ENCODE measurements around the gene WFS1.

Gene WFS1

GRCh38 chr4:6228158-6229067 is 41.2 kb upstream of the WFS1 start:
- Histone ChIP-seq H3K27me3 (ENCODE audit: control insufficient read depth in 5 of 5, insufficient read depth in 4 of 5, low read length in 5 of 5) (peaks cover 4 to 28% (median 22%) of the 10 kb centered on the region in 5 donors), H3K9ac (ENCODE audit: low read length in 5 of 5) (no peak overlapping the region), H3K9me3 (ENCODE audit: control insufficient read depth in 5 of 5, low read length in 5 of 5) (no peaks in the 10 kb centered on the region), H3K4me3 (ENCODE audit: low read depth in 1 of 5, low read length in 5 of 5) (no peak overlapping the region), H3K27ac (ENCODE audit: low read depth, low read length) (no peak overlapping the region), H3K4me1 (ENCODE audit: control insufficient read depth in 5 of 5, insufficient read depth in 5 of 5, low read length in 5 of 5) (no peaks in the 10 kb centered on the region), H3K36me3 (ENCODE audit: control insufficient read depth in 5 of 5, insufficient read depth in 5 of 5, low read length in 5 of 5) (no peaks in the 10 kb centered on the region)

GRCh38 chr4:6229095-6229494 is 40.6 kb upstream of the WFS1 start:
- Histone ChIP-seq H3K9ac (ENCODE audit: low read length in 5 of 5) (no peak overlapping the region), H3K27me3 (ENCODE audit: control insufficient read depth in 5 of 5, insufficient read depth in 4 of 5, low read length in 5 of 5) (peaks cover 4 to 28% (median 26%) of the 10 kb centered on the region in 5 donors), H3K36me3 (ENCODE audit: control insufficient read depth in 5 of 5, insufficient read depth in 5 of 5, low read length in 5 of 5) (no peaks in the 10 kb centered on the region), H3K27ac (ENCODE audit: low read depth, low read length) (no peak overlapping the region), H3K9me3 (ENCODE audit: control insufficient read depth in 5 of 5, low read length in 5 of 5) (no peaks in the 10 kb centered on the region), H3K4me3 (ENCODE audit: low read depth in 1 of 5, low read length in 5 of 5) (no peak overlapping the region), H3K4me1 (ENCODE audit: control insufficient read depth in 5 of 5, insufficient read depth in 5 of 5, low read length in 5 of 5) (no peaks in the 10 kb centered on the region)

DNA sequence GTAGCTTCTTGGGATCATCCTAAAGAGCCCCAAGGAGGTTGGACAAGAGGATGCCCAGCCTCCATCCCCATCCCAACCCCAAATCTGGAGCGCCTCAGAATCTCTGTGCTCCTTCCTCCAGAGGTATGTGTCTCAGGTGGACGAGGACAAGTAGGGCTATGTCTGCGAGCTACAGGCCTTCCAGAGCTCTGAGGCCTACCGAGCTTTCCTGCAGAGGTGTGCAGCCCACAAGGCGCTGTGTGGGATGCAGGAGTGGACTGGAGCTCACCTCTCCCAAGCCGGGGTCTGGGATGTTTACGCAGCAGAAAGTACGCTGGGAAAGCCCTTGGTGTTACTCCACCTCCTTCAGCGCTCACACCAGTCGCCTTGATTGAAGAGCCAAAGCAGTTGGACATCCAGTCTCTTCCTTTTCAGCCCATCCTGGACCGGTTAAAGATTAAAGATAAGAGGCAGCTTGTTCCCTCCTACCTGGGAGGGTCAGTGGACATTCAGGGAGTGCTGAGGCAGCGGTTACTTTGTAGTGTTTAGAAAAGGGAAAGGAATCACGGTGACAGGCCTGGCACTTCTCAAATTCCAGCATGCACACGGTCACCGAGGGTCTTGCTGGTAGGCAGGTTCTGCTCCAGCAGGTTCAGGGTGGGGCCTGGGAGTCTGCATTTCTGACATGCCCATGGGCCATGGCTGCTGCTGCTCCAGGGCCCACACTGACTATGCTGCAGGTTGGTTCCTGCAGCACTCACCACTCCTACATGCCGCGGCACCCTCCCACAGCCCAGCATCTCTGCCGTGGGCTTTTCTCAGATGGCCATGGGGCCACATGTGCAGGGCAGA is 39.8 kb upstream of the WFS1 start:
- H3K9ac ChIP-seq (ENCODE audit: low read length in 5 of 5) = no peak overlapping the region
- no peaks in the 10 kb centered on the region for H3K9me3 ChIP-seq (ENCODE audit: control insufficient read depth in 5 of 5, low read length in 5 of 5)
- no peak overlapping the region for H3K4me3 ChIP-seq (ENCODE audit: low read depth in 1 of 5, low read length in 5 of 5)
- no peak overlapping the region for H3K27ac ChIP-seq (ENCODE audit: low read depth, low read length)
- H3K4me1 ChIP-seq (ENCODE audit: control insufficient read depth in 5 of 5, insufficient read depth in 5 of 5, low read length in 5 of 5) = no peaks in the 10 kb centered on the region
- H3K27me3 ChIP-seq (ENCODE audit: control insufficient read depth in 5 of 5, insufficient read depth in 4 of 5, low read length in 5 of 5) = peaks cover 4 to 30% (median 24%) of the 10 kb centered on the region in 5 donors
- no peaks in the 10 kb centered on the region for H3K36me3 ChIP-seq (ENCODE audit: control insufficient read depth in 5 of 5, insufficient read depth in 5 of 5, low read length in 5 of 5)

GRCh38 chr4:6230502-6230785 is 39.2 kb upstream of the WFS1 start:
- H3K4me1 ChIP-seq (ENCODE audit: control insufficient read depth in 5 of 5, insufficient read depth in 5 of 5, low read length in 5 of 5) = no peaks in the 10 kb centered on the region
- H3K9me3 ChIP-seq (ENCODE audit: control insufficient read depth in 5 of 5, low read length in 5 of 5) = no peaks in the 10 kb centered on the region
- no peak overlapping the region for H3K9ac ChIP-seq (ENCODE audit: low read length in 5 of 5)
- no peak overlapping the region for H3K27ac ChIP-seq (ENCODE audit: low read depth, low read length)
- no peaks in the 10 kb centered on the region for H3K36me3 ChIP-seq (ENCODE audit: control insufficient read depth in 5 of 5, insufficient read depth in 5 of 5, low read length in 5 of 5)
- H3K4me3 ChIP-seq (ENCODE audit: low read depth in 1 of 5, low read length in 5 of 5) = no peak overlapping the region
- H3K27me3 ChIP-seq (ENCODE audit: control insufficient read depth in 5 of 5, insufficient read depth in 4 of 5, low read length in 5 of 5) = peaks cover 2 to 34% (median 27%) of the 10 kb centered on the region in 5 donors

- no peaks in the 10 kb centered on the region for H3K9me3 ChIP-seq (ENCODE audit: control insufficient read depth in 5 of 5, low read length in 5 of 5)
- peaks cover 0 to 36% (median 25%) of the 10 kb centered on the region in 5 donors for H3K27me3 ChIP-seq (ENCODE audit: control insufficient read depth in 5 of 5, insufficient read depth in 4 of 5, low read length in 5 of 5)
- H3K36me3 ChIP-seq (ENCODE audit: control insufficient read depth in 5 of 5, insufficient read depth in 5 of 5, low read length in 5 of 5) = no peaks in the 10 kb centered on the region
- H3K4me3 ChIP-seq (ENCODE audit: low read depth in 1 of 5, low read length in 5 of 5) = no peak overlapping the region
- no peak overlapping the region for H3K27ac ChIP-seq (ENCODE audit: low read depth, low read length)
- H3K4me1 ChIP-seq (ENCODE audit: control insufficient read depth in 5 of 5, insufficient read depth in 5 of 5, low read length in 5 of 5) = no peaks in the 10 kb centered on the region
- H3K9ac ChIP-seq (ENCODE audit: low read length in 5 of 5) = no peak overlapping the region
These were observed 38.6 kb upstream of the WFS1 start for GRCh38 chr4:6230827-6231662.

DNA sequence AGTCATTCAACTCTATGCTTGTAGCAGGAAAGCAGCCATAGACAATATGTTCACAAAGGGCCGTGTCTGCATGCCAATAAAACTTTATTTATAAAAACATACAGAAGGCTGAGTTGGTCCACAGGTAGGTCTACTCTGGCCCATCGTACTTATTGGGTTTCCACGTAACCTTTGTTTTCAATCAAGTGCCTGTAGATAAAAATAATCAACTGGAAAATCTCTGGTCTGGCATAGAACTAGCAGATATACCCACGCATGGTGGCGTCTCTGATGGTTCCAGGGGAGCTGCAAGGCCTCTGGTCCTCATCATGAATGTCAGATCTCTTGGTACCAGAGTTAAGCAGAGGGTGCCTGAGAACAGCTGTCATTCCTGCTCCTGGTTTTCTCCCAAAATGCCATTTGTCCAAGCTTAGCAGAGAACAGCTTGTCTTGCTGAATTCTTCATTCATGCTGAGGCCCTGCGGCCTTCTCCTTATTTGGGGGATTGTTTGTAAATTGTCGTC is 37.9 kb upstream of the WFS1 start:
- Histone ChIP-seq H3K4me1 (ENCODE audit: control insufficient read depth in 5 of 5, insufficient read depth in 5 of 5, low read length in 5 of 5) (no peaks in the 10 kb centered on the region), H3K27me3 (ENCODE audit: control insufficient read depth in 5 of 5, insufficient read depth in 4 of 5, low read length in 5 of 5) (peaks cover 0 to 37% (median 21%) of the 10 kb centered on the region in 5 donors), H3K9ac (ENCODE audit: low read length in 5 of 5) (no peak overlapping the region), H3K9me3 (ENCODE audit: control insufficient read depth in 5 of 5, low read length in 5 of 5) (no peaks in the 10 kb centered on the region), H3K36me3 (ENCODE audit: control insufficient read depth in 5 of 5, insufficient read depth in 5 of 5, low read length in 5 of 5) (no peaks in the 10 kb centered on the region), H3K4me3 (ENCODE audit: low read depth in 1 of 5, low read length in 5 of 5) (no peak overlapping the region), H3K27ac (ENCODE audit: low read depth, low read length) (no peak overlapping the region)

DNA sequence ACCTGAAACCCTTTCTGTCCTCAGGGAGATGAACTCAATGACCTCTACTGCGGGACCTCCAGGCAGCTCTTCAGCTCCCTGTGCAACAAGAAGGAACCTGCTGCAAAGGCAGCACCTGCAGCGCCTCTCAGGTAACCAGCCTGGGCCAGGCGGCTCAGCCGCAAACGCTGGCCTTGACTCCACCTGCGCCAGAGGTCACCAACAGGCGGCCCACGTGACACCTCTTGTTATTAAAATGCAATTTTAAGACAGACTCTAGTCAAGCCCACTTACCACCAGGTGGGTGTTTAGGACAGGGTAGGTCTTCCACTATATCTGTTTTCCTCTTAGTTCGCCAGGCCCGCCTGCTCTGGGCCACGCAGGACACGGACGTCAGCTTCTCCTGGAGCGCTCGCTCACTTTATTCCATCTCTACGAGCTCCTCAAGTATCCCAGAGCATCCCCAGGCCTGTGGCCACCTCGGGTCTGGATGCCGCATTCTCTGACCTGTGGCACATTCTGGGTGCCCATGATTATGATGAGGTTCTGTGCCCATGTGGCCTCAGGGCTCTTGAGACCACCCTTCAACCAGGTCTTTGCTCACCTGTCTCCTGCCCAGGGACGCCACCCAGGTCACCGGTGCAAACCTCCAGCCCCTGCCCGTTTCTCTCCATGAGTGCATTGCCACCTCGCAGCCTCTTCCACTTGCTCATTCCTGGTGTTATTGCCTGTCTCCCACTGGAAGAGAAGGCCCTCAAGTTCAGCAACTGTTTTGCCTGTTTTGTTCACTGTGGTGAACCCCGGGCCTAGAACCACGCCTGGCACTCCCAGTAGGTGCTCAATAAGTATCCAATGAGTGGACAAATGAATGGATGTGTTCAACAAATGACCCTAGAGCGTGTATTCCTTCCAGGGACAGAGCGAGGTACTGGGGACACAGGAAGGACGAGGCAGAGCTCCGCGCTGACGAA is 36.5 kb upstream of the WFS1 start:
- Histone ChIP-seq H3K4me1 (ENCODE audit: control insufficient read depth in 5 of 5, insufficient read depth in 5 of 5, low read length in 5 of 5) (no peaks in the 10 kb centered on the region), H3K4me3 (ENCODE audit: low read depth in 1 of 5, low read length in 5 of 5) (no peak overlapping the region), H3K27ac (ENCODE audit: low read depth, low read length) (no peak overlapping the region), H3K9ac (ENCODE audit: low read length in 5 of 5) (no peak overlapping the region), H3K9me3 (ENCODE audit: control insufficient read depth in 5 of 5, low read length in 5 of 5) (no peaks in the 10 kb centered on the region), H3K36me3 (ENCODE audit: control insufficient read depth in 5 of 5, insufficient read depth in 5 of 5, low read length in 5 of 5) (no peaks in the 10 kb centered on the region), H3K27me3 (ENCODE audit: control insufficient read depth in 5 of 5, insufficient read depth in 4 of 5, low read length in 5 of 5) (peaks cover 0 to 37% (median 21%) of the 10 kb centered on the region in 5 donors)

DNA sequence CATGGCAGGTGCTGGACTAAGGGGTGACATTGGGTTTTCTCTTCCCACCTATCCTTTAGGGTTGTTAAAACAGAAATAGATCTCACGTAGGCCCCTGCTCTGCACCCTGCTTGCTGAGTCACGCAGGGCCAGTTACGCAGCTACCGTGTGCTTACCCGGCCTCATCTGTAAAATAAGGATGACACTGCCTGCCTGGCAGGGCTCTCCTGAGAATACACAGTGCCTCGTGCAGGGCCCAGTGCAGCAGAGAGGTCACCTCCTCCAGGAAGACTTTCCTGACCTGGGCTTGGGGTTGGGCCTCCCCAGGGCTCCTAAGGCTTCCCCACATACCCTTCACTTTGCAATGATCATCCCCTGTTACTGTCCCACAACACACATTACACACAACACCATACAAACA is 35.7 kb upstream of the WFS1 start:
- peaks cover 0 to 37% (median 17%) of the 10 kb centered on the region in 5 donors for H3K27me3 ChIP-seq (ENCODE audit: control insufficient read depth in 5 of 5, insufficient read depth in 4 of 5, low read length in 5 of 5)
- H3K4me1 ChIP-seq (ENCODE audit: control insufficient read depth in 5 of 5, insufficient read depth in 5 of 5, low read length in 5 of 5) = no peaks in the 10 kb centered on the region
- no peaks in the 10 kb centered on the region for H3K36me3 ChIP-seq (ENCODE audit: control insufficient read depth in 5 of 5, insufficient read depth in 5 of 5, low read length in 5 of 5)
- H3K9me3 ChIP-seq (ENCODE audit: control insufficient read depth in 5 of 5, low read length in 5 of 5) = no peaks in the 10 kb centered on the region
- no peak overlapping the region for H3K4me3 ChIP-seq (ENCODE audit: low read depth in 1 of 5, low read length in 5 of 5)
- no peak overlapping the region for H3K9ac ChIP-seq (ENCODE audit: low read length in 5 of 5)
- no peak overlapping the region for H3K27ac ChIP-seq (ENCODE audit: low read depth, low read length)

GRCh38 chr4:6235012-6235411 is 34.6 kb upstream of the WFS1 start:
- no peaks in the 10 kb centered on the region for H3K4me1 ChIP-seq (ENCODE audit: control insufficient read depth in 5 of 5, insufficient read depth in 5 of 5, low read length in 5 of 5)
- H3K36me3 ChIP-seq (ENCODE audit: control insufficient read depth in 5 of 5, insufficient read depth in 5 of 5, low read length in 5 of 5) = no peaks in the 10 kb centered on the region
- no peak overlapping the region for H3K27ac ChIP-seq (ENCODE audit: low read depth, low read length)
- H3K9me3 ChIP-seq (ENCODE audit: control insufficient read depth in 5 of 5, low read length in 5 of 5) = no peaks in the 10 kb centered on the region
- H3K27me3 ChIP-seq (ENCODE audit: control insufficient read depth in 5 of 5, insufficient read depth in 4 of 5, low read length in 5 of 5) = peaks cover 0 to 30% (median 15%) of the 10 kb centered on the region in 5 donors
- no peak overlapping the region for H3K4me3 ChIP-seq (ENCODE audit: low read depth in 1 of 5, low read length in 5 of 5)
- no peak overlapping the region for H3K9ac ChIP-seq (ENCODE audit: low read length in 5 of 5)

Measured in subcutaneous abdominal adipose tissue (tissue), 5 donors.